GM15510 (cell line): ENCODE data around the gene CHN1.

Source experiments
- POLR2A ChIP-seq: IDR thresholded peaks from 3 replicates; pipeline ENCODE4 v1.6.1; 2011; ENCODE audit warnings: borderline replicate concordance; ENCODE audit not compliant: insufficient read length; ENCODE audit errors: extremely low read depth

CHN1 gene

GRCh38 chr2:175003875-175004729 is 1.1 kb downstream of the CHN1 start:
- no peak for TF ChIP-seq POLR2A

GRCh38 chr2:175002547-175003274 is 2.5 kb downstream of the CHN1 start:
- no peak for TF ChIP-seq POLR2A

- TF ChIP-seq POLR2A = no peak
Observed at GRCh38 chr2:175001566-175001965, 3.6 kb downstream of the CHN1 start.

DNA sequence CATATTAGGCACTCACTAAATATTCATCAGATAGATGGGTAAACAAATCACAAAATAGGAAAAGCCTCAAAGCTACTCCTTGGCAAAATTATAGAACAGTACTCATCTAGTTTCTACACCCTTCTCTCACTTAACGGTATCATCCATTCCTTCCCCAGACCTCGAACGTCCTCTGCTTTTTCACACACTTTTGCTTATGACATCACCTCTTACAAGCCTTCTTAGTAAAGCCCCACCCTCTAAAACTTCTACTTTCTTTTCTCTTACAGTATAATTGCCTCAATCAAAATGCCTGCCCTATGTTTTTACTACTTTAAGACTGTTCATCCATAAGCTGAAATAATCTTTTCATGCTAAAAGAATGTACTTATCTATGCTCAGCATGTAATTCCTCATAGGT is 8.1 kb downstream of the CHN1 start:
- TF ChIP-seq POLR2A = no peak

DNA sequence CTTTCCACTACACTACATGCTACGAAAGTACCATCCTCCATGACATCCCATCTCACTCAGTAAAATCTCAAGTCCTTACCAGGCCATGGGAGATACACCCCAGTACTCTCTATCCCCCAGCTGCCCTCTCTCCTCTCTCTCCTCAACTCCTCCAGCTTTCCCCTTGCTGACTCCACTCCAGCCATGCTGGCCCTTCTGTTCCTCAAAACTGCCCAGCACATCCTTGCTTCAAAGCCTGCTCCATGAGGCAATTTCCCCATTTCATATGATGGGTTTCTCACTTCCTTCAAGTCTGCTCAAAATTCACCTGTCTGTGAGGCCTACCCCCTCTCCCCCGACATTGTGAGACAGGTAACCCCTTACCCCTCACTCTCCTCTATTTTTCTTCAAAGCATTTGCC is 8.6 kb downstream of the CHN1 start:
- no peak for TF ChIP-seq POLR2A

GRCh38 chr2:174994381-174994780 is 10.8 kb downstream of the CHN1 start:
- TF ChIP-seq POLR2A = no peak

GRCh38 chr2:174992886-174993285 is 12.3 kb downstream of the CHN1 start:
- no peak for TF ChIP-seq POLR2A

DNA sequence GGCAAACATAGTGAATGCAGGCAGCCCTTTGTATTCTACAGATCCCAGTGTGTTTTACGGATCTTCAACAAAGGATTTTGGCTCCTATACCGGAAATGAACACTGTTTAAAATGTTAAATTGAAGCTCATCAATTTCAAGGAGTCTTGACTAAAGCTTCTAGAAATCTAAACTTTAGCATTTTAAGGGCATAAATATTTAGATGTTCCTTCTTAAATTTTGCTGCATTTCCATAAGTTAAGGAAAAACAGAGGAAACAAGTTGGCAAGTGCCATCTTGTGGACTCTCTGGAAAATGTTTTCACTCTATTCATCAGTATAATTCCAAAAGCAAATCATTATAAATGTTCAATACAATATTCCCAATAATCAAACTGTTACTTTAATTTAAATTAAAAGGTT is 19.6 kb downstream of the CHN1 start:
- TF ChIP-seq POLR2A = no peak

DNA sequence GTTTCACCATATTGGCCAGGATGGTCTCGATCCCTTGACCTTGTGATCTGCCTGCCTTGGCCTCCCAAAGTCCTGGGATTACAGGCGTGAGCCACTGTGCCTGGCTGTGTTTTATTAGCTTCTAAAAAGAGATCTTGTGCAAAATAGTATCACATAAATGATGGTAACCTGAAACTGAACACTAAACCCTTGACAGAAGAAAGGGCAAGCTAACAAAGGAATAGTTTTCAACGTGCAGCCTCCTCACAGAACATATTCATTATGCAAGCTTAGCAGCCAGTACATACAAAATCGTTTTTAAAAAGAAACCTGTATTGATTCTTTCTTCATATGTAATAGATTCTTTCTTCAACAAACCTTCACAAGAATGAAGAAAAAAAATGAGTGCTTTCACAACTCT is 20.6 kb downstream of the CHN1 start:
- no peak for TF ChIP-seq POLR2A

DNA sequence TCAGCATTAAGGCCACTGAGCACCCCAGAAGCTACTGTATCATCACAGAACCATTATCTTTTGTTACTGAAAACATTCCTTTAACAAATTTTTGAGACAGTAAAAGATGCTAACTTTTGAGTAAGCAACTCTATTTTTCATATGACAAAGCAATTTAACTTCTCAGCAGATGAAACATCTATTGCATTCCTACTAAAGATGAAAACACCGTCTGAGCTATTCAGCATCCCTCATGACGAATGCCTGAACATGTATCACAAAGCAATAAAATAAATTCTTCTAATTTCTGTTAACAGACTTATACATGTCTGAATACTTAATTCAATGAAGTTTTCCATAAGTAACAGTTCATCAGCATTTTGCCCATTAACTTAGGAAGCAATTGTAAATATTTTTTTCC is 23.9 kb downstream of the CHN1 start:
- TF ChIP-seq POLR2A = no peak

DNA sequence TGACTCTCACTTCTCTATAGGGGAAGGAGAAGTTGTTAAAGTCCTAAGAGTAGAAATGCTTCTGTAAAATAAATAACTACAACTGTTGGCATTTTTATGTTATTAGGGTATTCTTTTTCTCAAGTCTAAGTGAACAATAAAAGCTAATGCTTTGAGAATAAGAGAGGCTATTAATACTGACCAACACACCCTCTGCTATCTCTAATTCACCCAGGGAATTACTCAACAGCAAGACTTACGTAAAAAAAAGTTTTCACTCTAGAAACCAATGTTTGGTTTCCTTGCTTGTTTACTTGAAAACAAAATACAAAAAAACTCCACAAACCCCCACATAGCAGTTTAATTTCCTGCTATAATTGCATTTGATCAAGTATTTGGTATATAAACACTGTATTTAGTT is 25.2 kb downstream of the CHN1 start:
- TF ChIP-seq POLR2A = no peak

DNA sequence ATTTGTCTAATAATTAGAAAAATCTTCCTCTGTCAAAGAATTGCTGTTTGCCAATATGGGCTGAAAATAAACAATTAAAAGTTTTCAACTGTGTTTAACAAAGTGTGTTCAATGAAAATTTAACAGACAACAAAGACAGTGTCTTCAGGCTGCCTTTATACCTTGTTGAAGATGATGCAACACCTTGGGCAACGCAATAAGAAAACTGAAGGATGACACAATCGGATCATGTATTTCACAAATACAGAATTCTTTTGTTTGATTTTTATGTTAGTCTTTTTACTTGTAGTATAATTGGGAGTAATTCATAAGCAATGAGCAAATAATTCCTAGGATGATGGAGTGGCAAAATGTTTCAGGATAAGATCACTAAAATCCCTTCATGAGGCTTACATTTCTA is 27.8 kb downstream of the CHN1 start:
- no peak for TF ChIP-seq POLR2A

- TF ChIP-seq POLR2A = no peak
Observed at GRCh38 chr2:174974131-174974530, 31.1 kb downstream of the CHN1 start.

DNA sequence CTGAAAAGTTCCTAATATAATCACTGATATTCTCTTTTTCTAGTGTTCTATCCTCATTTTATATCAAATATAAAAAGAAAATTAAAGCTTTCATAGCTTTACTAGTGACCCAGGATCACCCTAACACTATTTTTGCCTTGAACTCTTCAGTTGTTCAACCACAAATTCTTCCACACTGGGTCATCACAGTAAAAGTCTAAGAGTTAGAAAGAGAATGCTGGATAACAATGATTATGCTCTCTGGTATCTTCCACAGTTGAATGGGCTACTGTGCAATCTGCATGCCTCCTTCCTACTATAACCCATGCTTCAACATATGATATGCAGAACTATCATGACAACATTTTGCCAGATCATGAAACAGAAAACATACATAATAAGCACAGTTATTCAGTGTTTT is 32.3 kb downstream of the CHN1 start:
- TF ChIP-seq POLR2A = no peak

- TF ChIP-seq POLR2A = no peak
Observed at GRCh38 chr2:174971868-174972781, 33.1 kb downstream of the CHN1 start.
